K562 (cell line): Measurements from ENCODE around the gene SNX33. TPM values are rescaled to one million over a fixed set of nuclear protein-coding genes. Genes with fewer than 3 reads are reported as not detected.

Experiments used
- BCL6 ChIP-seq: fragments of 250-450 bp; sonication (Bioruptor Pico); IDR thresholded peaks from 2 replicates; pipeline ENCODE4 v1.4.0; 2020
- BRCA1 ChIP-seq, 2 experiments: fragments of 450-650 bp in 1 of 2; sonication (generic) in 1 of 2; formaldehyde crosslinking in 1 of 2; IDR thresholded peaks; 2 replicates each; pipeline versions ENCODE4 v1.5.0 to v1.6.1; 2017 to 2020; ENCODE audit warnings: mild to moderate bottlenecking in 1 of 2, missing genetic modification reagents in 1 of 2
- ERF ChIP-seq: fragments of 450-650 bp; formaldehyde crosslinking; IDR thresholded peaks from 2 replicates; pipeline ENCODE4 v1.4.0; 2020; ENCODE audit warnings: mild to moderate bottlenecking, mixed read lengths
- ESRRB ChIP-seq: fragments of 250-450 bp; sonication (Bioruptor Pico); IDR thresholded peaks from 2 replicates; pipeline ENCODE4 v1.5.0; 2020; ENCODE audit warnings: mild to moderate bottlenecking, moderate library complexity, borderline replicate concordance
- HEY1 ChIP-seq: fragments of 250-450 bp; sonication (Bioruptor Pico); IDR thresholded peaks from 2 replicates; pipeline ENCODE4 v1.5.0; 2020; ENCODE audit warnings: mild to moderate bottlenecking, moderate library complexity, borderline replicate concordance
- NRF1 ChIP-seq, 2 experiments: fragments of 450-650 bp; IDR thresholded peaks in 1 of 2; conservative IDR thresholded peaks in 1 of 2; 2 replicates each; pipeline ENCODE4 v1.6.1; 2014; ENCODE audit warnings: mild to moderate bottlenecking in 2 of 2
- RBM34 ChIP-seq: fragments of 200-400 bp; formaldehyde crosslinking; IDR thresholded peaks from 2 replicates; pipeline ENCODE4 v1.6.1; 2018; ENCODE audit warnings: low read length, borderline replicate concordance; ENCODE audit not compliant: insufficient read depth
- SPI1 ChIP-seq: IDR thresholded peaks from 2 replicates; pipeline ENCODE4 v1.6.1; 2011; ENCODE audit warnings: low read depth, low read length, control low read depth, borderline replicate concordance
- TAF15 ChIP-seq: fragments of 200-400 bp; formaldehyde crosslinking; IDR thresholded peaks from 2 replicates; pipeline ENCODE4 v1.6.1; 2017; ENCODE audit warnings: mild to moderate bottlenecking, low read depth, low read length, moderate library complexity
- ZNF146 ChIP-seq: IDR thresholded peaks from one replicate; pipeline ENCODE4 v1.6.1; 2018; ENCODE audit warnings: missing compliant biosample characterization; ENCODE audit not compliant: unreplicated experiment
- ZNF778 ChIP-seq: fragments of 450-650 bp; formaldehyde crosslinking; IDR thresholded peaks from 2 replicates; pipeline ENCODE4 v1.4.0; 2020; ENCODE audit warnings: mild to moderate bottlenecking, moderate library complexity
- polyA plus RNA-seq, 8 experiments: library from polyadenylated mRNA; depleted of rRNA in 4 of 8; stranded (reverse) in 5 of 8; unstranded in 3 of 8; fragments of >200 nt; fragmentation: Nextera tagmentation in 2 of 8; fragmentation: Illumina TruSeq in 1 of 8; extraction: Ambion mirVana in 2 of 8; extraction: Trizol in 1 of 8; gene quantifications; 2 replicates each; pipeline versions ENCODE4 v1.2.1 to v1.2.3, GENCODE V29; 2011 to 2014; ENCODE audit warnings: inconsistent platforms in 1 of 8, missing spikeins in 1 of 8
- total RNA-seq, 7 experiments: library from RNA; depleted of rRNA in 6 of 7; stranded (reverse); fragments of >200 nt in 6 of 7; fragmentation: Illumina TruSeq in 2 of 7; extraction: Trizol in 2 of 7; gene quantifications; 2 replicates each; pipeline versions ENCODE4 v1.2.1 to v1.2.3, GENCODE V29; 2011 to 2021; ENCODE audit warnings: low replicate concordance in 1 of 7
- TF ChIP-seq, protein P1 (sequence below): sonication (generic); formaldehyde crosslinking; IDR thresholded peaks from 2 replicates; pipeline ENCODE4 v1.8.0; 2022; ENCODE audit warnings: mild to moderate bottlenecking, missing genetic modification reagents
- TF ChIP-seq, protein P2 (sequence below): sonication (generic); formaldehyde crosslinking; IDR thresholded peaks from 2 replicates; pipeline ENCODE4 v1.8.0; 2022; ENCODE audit warnings: mild to moderate bottlenecking, missing genetic modification reagents, borderline replicate concordance
- TF ChIP-seq, protein P3 (sequence below): fragments of 250-450 bp; sonication (Bioruptor Pico); IDR thresholded peaks from 2 replicates; pipeline ENCODE4 v1.4.0; 2020
- TF ChIP-seq, protein P4 (sequence below): fragments of 250-450 bp; sonication (Bioruptor Pico); IDR thresholded peaks from 2 replicates; pipeline ENCODE4 v1.5.0; 2020; ENCODE audit warnings: mild to moderate bottlenecking, borderline replicate concordance
- TF ChIP-seq, protein P5 (sequence below): sonication (generic); formaldehyde crosslinking; IDR thresholded peaks from 2 replicates; pipeline ENCODE4 v1.8.0; 2022; ENCODE audit warnings: mild to moderate bottlenecking, missing genetic modification reagents

The SNX33 gene
- total and polyA plus RNA-seq, 9 of the 15 experiments (the other 6 are each of a cell fraction or from before 2014, with no cell fraction given): 1.4 to 14.1 (median 8.2) TPM

DNA sequence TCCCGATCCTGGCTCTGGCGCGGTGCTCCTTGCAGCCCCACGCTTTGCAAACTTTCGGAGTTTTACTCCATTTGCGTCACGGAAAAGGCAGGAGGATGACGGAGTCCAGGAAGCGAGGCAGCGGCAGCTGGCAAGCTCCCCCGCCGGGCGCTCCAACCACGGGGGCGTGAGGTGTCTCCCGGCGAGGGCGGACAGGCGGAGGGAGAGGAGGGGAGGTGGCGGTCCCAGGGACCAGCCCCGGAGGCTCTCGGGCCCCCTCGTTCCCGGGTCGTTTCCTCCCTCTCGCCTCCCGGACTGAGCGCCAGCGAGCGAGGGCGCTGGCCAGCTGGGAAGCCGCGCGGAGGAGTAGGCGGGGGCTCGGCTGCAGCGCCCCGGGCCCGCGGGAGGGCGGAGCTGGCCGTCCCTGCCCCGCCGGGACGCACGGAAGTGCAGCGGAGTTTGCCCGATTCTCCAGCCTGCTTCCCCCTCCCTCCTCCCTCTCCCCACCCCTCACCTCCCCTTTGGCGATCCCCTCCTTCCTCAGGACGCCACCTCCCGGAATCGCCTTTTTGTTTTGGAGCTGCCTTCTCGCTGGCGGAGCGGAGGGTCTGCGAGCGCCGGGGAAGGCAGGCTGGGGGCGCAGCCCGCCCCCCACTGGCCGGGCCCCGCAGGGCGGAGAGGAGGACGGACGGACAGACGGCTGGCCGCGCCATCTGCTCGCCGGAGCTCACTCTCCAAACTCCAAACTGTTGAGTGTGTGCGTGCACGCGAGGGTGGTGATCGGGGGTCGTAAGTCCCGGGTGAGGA is at the start of gene SNX33 (continued):
- TF ChIP-seq, protein P1, sequence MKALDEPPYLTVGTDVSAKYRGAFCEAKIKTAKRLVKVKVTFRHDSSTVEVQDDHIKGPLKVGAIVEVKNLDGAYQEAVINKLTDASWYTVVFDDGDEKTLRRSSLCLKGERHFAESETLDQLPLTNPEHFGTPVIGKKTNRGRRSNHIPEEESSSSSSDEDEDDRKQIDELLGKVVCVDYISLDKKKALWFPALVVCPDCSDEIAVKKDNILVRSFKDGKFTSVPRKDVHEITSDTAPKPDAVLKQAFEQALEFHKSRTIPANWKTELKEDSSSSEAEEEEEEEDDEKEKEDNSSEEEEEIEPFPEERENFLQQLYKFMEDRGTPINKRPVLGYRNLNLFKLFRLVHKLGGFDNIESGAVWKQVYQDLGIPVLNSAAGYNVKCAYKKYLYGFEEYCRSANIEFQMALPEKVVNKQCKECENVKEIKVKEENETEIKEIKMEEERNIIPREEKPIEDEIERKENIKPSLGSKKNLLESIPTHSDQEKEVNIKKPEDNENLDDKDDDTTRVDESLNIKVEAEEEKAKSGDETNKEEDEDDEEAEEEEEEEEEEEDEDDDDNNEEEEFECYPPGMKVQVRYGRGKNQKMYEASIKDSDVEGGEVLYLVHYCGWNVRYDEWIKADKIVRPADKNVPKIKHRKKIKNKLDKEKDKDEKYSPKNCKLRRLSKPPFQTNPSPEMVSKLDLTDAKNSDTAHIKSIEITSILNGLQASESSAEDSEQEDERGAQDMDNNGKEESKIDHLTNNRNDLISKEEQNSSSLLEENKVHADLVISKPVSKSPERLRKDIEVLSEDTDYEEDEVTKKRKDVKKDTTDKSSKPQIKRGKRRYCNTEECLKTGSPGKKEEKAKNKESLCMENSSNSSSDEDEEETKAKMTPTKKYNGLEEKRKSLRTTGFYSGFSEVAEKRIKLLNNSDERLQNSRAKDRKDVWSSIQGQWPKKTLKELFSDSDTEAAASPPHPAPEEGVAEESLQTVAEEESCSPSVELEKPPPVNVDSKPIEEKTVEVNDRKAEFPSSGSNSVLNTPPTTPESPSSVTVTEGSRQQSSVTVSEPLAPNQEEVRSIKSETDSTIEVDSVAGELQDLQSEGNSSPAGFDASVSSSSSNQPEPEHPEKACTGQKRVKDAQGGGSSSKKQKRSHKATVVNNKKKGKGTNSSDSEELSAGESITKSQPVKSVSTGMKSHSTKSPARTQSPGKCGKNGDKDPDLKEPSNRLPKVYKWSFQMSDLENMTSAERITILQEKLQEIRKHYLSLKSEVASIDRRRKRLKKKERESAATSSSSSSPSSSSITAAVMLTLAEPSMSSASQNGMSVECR (CRISPR knock-in tag): peak; percentile 84
- TF ChIP-seq RBM34 (no peak), TAF15 (no peak), NRF1 (conservative IDR thresholded peaks at IDR 0.05 in 1 of 2, IDR thresholded peaks at IDR 0.05 in 1 of 2) (no peak), SPI1 (no peak), BRCA1 (IDR thresholded peaks at IDR 0.05) (no peak), BRCA1 (CRISPR knock-in tag; IDR thresholded peaks at IDR 0.05) (no peak), ERF (CRISPR knock-in tag) (no peak), ZNF778 (CRISPR knock-in tag) (no peak), BCL6 (CRISPR knock-in tag) (no peak), ESRRB (no peak), ZNF146 (CRISPR knock-in tag) (no peak), HEY1 (no peak)
- TF ChIP-seq, protein P2, sequence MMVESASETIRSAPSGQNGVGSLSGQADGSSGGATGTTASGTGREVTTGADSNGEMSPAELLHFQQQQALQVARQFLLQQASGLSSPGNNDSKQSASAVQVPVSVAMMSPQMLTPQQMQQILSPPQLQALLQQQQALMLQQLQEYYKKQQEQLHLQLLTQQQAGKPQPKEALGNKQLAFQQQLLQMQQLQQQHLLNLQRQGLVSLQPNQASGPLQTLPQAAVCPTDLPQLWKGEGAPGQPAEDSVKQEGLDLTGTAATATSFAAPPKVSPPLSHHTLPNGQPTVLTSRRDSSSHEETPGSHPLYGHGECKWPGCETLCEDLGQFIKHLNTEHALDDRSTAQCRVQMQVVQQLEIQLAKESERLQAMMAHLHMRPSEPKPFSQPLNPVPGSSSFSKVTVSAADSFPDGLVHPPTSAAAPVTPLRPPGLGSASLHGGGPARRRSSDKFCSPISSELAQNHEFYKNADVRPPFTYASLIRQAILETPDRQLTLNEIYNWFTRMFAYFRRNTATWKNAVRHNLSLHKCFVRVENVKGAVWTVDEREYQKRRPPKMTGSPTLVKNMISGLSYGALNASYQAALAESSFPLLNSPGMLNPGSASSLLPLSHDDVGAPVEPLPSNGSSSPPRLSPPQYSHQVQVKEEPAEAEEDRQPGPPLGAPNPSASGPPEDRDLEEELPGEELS (CRISPR knock-in tag): 0 out of 2 replicates have a peak, but pooled peaks have one; percentile 17
- TF ChIP-seq, protein P3, sequence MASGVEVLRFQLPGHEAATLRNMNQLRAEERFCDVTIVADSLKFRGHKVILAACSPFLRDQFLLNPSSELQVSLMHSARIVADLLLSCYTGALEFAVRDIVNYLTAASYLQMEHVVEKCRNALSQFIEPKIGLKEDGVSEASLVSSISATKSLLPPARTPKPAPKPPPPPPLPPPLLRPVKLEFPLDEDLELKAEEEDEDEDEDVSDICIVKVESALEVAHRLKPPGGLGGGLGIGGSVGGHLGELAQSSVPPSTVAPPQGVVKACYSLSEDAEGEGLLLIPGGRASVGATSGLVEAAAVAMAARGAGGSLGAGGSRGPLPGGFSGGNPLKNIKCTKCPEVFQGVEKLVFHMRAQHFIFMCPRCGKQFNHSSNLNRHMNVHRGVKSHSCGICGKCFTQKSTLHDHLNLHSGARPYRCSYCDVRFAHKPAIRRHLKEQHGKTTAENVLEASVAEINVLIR: no peak
- TF ChIP-seq, protein P4, sequence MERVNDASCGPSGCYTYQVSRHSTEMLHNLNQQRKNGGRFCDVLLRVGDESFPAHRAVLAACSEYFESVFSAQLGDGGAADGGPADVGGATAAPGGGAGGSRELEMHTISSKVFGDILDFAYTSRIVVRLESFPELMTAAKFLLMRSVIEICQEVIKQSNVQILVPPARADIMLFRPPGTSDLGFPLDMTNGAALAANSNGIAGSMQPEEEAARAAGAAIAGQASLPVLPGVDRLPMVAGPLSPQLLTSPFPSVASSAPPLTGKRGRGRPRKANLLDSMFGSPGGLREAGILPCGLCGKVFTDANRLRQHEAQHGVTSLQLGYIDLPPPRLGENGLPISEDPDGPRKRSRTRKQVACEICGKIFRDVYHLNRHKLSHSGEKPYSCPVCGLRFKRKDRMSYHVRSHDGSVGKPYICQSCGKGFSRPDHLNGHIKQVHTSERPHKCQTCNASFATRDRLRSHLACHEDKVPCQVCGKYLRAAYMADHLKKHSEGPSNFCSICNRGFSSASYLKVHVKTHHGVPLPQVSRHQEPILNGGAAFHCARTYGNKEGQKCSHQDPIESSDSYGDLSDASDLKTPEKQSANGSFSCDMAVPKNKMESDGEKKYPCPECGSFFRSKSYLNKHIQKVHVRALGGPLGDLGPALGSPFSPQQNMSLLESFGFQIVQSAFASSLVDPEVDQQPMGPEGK (CRISPR knock-in tag): no peak
- TF ChIP-seq, protein P5, sequence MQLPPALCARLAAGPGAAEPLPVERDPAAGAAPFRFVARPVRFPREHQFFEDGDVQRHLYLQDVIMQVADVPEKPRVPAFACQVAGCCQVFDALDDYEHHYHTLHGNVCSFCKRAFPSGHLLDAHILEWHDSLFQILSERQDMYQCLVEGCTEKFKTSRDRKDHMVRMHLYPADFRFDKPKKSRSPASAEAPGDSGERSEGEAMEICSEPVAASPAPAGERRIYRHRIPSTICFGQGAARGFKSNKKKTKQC (CRISPR knock-in tag): no peak
